ENCODE measurements around the gene TBC1D2.

TBC1D2 gene

GRCh38 chr9:98240475-98240874, 15.0 kb downstream of the TBC1D2 start:
- DNase-seq (ENCODE audit: low read depth in 2 of 2): no peak

DNA sequence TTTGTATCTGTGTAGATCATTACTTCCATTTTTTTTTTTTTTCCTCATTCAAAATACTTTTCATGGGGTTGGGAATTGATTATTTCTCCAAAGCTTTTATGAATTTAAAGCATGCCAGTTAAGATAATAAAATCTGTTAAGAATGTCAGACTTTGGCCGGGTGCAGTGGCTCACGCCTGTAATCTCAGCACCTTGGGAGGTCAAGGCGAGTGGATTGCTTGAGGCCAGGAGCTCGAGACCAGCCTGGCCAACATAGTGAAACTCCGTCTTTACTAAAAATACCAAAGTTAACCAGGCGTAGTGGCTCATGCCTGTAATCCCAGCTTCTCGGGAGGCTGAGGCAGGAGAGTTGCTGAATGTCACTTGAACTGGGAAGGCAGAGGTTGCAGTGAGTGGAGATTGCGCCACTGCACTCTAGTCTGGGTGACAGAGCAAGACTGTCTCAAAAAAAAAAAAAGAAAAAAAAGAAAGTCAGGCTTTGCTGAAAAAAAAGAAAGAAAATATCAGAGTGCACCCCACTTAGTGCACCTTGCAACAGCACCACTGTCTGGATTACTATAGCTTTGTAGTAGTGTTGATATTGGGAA, 18.5 kb downstream of the TBC1D2 start:
- DNase-seq (ENCODE audit: low read depth in 2 of 2): no peak

- DNase-seq (ENCODE audit: low read depth in 2 of 2): no peak
Measured at GRCh38 chr9:98235126-98235525, 20.3 kb downstream of the TBC1D2 start.

- DNase-seq (ENCODE audit: low read depth in 2 of 2): no peak
Measured at GRCh38 chr9:98234245-98234825, 21.1 kb downstream of the TBC1D2 start.

GRCh38 chr9:98232926-98233325, 22.5 kb downstream of the TBC1D2 start:
- DNase-seq (ENCODE audit: low read depth in 2 of 2): no peak

DNA sequence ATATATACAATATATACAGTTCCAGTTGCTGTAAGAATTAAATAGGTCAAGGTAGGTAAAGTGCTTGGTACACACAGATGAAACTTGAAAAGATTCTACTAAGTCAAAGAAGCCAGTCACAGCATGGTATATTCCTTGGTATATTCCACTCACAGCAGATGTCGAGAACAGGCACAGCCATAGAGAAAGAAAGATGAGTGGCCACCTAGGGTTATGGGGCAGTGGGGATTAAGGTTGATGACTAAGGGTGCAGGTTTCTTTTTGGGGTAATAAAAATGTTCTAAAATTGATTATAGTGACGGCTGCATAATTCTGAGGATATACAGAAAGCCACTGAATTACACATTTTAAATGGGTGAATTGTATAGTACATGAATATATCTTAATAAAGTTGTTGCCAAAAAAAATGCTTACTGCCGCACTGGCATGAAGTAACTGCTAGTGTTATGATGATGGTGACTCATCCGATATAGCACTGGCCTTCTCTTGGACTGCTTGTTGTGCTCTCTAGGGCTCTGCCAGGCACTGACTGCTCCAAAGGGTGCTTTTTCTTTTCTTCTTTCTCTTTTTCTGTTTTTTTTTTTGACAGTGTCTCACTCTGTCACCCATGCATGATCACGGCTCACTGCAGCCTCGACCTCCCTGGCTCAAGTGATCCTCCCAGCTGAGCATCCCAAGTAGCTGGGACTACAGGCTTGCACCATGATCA, 23.5 kb downstream of the TBC1D2 start:
- no peak for DNase-seq (ENCODE audit: low read depth in 2 of 2)

DNA sequence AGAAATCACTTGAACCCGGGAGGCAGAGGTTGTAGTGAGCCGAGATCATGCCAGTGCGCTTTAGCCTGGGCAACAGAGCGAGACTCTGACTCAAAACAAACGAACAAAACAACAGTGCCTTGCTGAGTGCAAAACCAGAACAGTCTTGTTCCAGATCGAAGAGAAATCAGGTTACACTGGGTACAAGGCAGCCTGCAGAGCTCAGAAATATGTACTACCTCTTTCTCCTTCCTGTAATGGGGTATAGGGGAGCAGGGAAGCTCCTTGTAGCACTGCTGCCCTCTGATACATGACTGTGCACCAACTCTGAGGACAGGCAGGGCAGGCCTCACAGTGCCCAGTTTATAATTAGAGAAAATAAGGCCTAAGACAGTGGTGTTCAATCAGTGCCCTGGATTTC, 24.7 kb downstream of the TBC1D2 start:
- no peak for DNase-seq (ENCODE audit: low read depth in 2 of 2)

DNA sequence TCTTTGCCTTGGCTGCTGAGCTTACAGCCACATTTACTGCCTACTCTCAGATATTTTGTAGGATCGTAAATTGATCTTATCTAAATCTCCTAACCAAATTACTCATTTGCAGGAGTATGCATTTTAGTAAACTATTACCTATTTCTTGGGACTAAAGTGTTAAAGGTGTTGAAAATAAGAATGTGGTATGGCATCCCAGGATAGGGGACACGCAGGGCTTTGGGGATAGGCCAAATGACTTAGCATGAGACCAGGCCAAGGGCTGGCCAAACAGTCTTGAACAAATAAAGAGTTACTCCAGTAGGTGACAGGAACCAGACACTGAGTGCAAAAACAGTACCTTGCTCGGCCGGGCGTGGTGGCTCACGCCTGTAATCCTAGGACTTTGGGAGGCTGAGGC, 25.1 kb downstream of the TBC1D2 start:
- DNase-seq (ENCODE audit: low read depth in 2 of 2): no peak

DNA sequence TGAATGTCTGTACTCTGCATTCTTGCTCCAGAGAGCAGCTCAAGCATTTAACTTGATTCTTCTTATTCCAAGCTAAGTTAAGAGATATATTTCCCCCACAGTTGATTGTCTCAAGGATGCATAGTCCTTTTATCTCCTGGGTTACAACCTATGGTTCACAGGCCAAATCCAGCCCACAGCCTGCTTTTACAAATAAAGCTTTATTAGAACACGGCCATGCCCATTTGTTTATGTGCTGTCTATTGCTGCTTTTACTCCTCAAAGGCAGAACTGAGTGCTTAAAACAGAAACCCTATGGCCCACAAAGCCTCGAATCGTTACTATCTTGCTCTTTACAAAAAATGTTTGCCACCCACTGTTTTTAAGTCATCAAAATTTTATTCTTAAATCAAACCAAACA, 25.8 kb downstream of the TBC1D2 start:
- DNase-seq (ENCODE audit: low read depth in 2 of 2): no peak

DNA sequence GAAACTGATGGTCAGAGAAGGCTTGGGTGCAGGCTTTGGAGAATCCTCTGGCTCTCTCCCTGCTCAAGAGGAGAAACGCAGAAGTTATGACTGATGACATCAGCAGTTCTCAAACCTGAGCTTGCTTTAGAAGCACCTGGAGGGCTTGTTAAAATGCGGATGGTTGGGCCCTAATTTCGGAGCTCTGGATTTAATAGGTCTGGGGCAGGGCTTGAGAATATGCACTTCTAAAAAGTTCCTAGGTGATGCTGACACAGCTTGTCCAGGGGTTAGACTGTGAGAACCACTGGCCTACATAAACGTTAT, 26.4 kb downstream of the TBC1D2 start:
- DNase-seq (ENCODE audit: low read depth in 2 of 2): no peak

- DNase-seq (ENCODE audit: low read depth in 2 of 2): no peak
Measured at GRCh38 chr9:98228392-98229089, 26.9 kb downstream of the TBC1D2 start.

DNA sequence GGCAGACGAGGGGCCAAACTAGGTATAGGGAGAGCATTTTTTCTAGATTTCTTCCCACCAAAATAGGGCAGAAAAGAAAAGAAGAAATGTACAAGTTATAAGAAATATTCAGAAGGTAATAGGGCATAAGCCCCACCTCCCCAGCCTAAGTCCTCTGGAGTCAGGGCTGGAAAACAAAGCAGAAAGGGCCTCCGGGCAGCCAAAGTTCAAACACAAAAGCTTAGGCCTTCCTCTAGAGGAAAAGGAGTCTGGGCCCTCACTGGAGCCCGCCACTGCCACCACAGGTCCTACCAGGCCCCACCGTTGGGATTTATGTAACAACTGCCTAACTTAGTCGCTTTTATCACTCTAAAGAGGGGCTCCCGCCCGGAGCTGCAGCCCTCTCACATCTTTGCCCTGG, 27.6 kb downstream of the TBC1D2 start:
- DNase-seq (ENCODE audit: low read depth in 2 of 2): no peak

GRCh38 chr9:98226957-98227356, 28.5 kb downstream of the TBC1D2 start:
- no peak for DNase-seq (ENCODE audit: low read depth in 2 of 2)

- DNase-seq (ENCODE audit: low read depth in 2 of 2): no peak
Measured at GRCh38 chr9:98226516-98226915, 28.9 kb downstream of the TBC1D2 start.

DNA sequence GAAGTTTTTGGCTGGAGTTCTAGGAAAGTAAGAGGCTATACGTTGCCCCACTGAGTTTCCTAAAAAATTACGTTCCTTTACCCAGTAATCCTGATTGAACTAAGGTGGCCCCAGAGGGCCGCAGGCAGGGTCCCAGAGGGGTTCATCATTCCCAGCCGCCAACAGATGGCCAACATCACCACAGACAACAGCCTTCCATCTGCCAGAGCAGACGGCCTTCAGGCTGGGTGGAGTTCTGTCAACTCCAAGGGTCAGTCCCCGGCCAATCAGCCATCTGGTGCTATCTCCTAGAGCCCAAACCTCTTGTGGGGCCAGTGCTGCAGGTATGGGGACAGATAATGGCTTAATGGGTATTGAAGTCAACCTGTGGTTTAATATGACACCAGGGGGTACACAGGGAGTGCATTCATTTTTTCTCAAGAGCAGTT, 30.4 kb downstream of the TBC1D2 start:
- DNase-seq (ENCODE audit: low read depth in 2 of 2): no peak

DNA sequence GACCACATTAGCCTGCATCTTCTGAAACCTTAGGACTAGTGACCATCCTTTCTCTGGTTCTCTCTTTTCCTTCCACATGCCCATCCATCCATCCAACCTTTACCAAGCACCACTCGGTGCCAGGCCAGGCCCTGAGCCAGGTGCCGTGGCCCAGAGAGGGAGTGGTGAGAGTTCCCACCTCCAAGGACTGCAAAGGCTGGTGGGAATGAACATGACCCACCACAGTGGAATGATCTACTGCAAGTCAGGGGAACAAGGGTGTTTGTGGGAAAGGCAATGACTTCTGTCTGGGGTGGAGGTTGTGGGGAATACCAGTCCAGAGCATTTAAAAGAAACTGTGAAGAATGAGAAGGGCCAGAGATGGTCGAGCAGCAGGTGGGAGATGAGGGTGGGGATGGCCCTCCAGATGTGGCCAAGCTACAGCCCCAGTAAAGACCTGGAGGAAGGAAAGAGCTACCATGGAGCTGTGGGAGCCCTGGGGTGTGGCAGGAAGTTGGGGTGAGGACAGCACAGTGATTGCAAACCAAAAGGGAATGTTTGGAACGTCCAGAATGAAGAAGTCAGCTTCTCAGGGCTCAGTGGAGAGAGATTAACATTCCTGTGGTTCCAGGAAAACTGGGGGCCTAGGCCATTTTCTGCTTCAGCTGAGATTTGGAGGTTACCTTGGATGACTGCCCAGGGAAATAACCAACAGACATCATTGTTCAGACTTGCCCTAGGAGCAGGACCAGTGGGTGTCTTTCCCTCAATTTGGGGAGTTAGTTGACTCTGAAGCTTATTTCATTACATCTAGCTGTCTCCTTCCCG, 32.4 kb downstream of the TBC1D2 start:
- DNase-seq (ENCODE audit: low read depth in 2 of 2): no peak

DNA sequence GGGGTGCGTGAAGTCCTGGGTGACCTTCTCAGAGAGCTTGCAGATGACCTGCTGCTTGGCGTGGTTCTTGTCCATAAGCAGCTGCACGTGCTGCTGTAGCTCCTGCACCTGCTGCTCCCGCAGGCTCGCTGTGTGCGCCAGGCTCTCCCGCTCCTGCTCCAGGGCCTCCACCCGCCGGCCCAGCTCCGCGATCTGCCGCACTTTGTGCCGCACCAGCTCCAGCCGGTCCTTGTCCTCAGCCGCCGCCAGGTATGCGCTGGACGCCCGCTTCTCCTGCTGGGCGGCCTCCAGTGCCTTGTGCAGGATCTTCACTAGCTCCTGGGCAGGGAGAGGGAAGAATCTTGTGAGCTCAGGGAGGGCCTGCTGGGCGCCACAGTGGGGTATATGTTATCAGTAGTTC, 34.5 kb downstream of the TBC1D2 start:
- no peak for DNase-seq (ENCODE audit: low read depth in 2 of 2)

- no peak for DNase-seq (ENCODE audit: low read depth in 2 of 2)
Measured at GRCh38 chr9:98219794-98220370, 35.6 kb downstream of the TBC1D2 start.

DNA sequence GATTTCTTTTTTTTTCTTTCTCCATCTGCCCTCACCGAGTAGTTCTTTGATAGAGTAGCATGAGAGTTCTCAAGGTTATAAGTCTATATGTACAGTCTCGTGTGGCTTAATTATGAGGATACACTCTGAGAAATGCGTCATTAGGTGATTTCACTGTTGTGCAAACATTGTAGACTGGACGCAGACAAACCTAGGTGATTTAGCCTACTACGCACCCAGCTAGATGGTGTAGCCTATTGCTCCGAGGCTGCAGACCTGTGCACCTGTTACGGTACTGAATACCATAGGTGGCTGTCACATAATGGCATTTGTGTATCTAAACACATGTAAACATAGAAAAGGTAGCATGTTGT, 36.1 kb downstream of the TBC1D2 start:
- no peak for DNase-seq (ENCODE audit: low read depth in 2 of 2)

GRCh38 chr9:98218562-98219363, 36.7 kb downstream of the TBC1D2 start:
- no peak for DNase-seq (ENCODE audit: low read depth in 2 of 2)

DNA sequence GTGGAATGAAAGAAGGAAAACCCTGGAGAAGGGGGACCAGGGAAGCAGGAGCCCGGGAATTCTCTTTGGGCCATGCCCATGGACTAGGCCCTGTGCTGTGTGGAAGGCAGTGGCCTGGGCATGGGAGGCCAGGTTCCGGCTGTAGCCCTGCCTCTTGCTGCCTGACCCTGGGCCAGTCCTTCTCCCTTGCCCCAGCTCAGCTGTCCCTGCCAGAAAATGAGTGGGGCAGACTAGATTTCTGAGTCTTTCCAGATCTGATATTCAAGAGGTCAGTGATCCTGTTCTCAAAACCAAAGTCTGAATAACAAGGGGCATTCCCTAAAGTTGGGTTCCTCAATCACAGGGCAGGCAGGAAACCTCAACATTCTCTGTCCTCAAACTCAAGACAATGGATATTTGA, 38.2 kb downstream of the TBC1D2 start:
- DNase-seq (ENCODE audit: low read depth in 2 of 2): no peak
